DOHH2 (cell line): Measurements from ENCODE around the gene CWC27.

Source experiments
- H3F3A ChIP-seq: fragments of 200-600 bp; sonication (generic), shearing (Covaris generic); 2 replicates; pipeline ENCODE4 v1.6.0; 2016; ENCODE audit warnings: antibody characterized with exemption, mild to moderate bottlenecking; ENCODE audit not compliant: control insufficient read depth, insufficient read depth
- H3K27ac ChIP-seq: fragments of 200-600 bp; sonication (generic); 2 replicates; pipeline ENCODE4 v1.5.1; 2014; ENCODE audit warnings: low read depth, mild to moderate bottlenecking, low read length, moderate library complexity
- H3K27me3 ChIP-seq: fragments of 200-600 bp; sonication (generic); 2 replicates; pipeline ENCODE4 v1.6.1; 2014; ENCODE audit warnings: mild to moderate bottlenecking, low read length, mixed read lengths; ENCODE audit not compliant: control insufficient read depth
- H3K36me3 ChIP-seq: fragments of 200-600 bp; sonication (generic); 2 replicates; pipeline ENCODE4 v1.6.1; 2014; ENCODE audit warnings: mild to moderate bottlenecking, low read length, moderate library complexity, mixed read lengths; ENCODE audit not compliant: control insufficient read depth
- H3K4me1 ChIP-seq: fragments of 200-600 bp; sonication (generic); 2 replicates; pipeline ENCODE4 v1.6.1; 2014; ENCODE audit warnings: mild to moderate bottlenecking, low read length, mixed read lengths; ENCODE audit not compliant: control insufficient read depth
- H3K4me2 ChIP-seq: fragments of 200-600 bp; sonication (generic); 2 replicates; pipeline ENCODE4 v1.6.0; 2014; ENCODE audit warnings: mild to moderate bottlenecking, low read length, moderate library complexity
- H3K4me3 ChIP-seq: fragments of 200-600 bp; sonication (generic); 2 replicates; pipeline ENCODE4 v1.5.1; 2014; ENCODE audit warnings: mild to moderate bottlenecking, low read length, mixed read lengths
- H3K79me2 ChIP-seq: fragments of 200-600 bp; sonication (generic); 2 replicates; pipeline ENCODE4 v1.6.1; 2014; ENCODE audit warnings: mild to moderate bottlenecking, low read length, mixed read lengths; ENCODE audit not compliant: control insufficient read depth
- H3K9me2 ChIP-seq: fragments of 200-600 bp; sonication (generic); replicated peaks from 2 replicates; pipeline ENCODE4 v1.6.1; 2014; ENCODE audit warnings: mild to moderate bottlenecking, low read length, mixed read lengths; ENCODE audit not compliant: control insufficient read depth
- H3K9me3 ChIP-seq: fragments of 200-600 bp; sonication (generic); 2 replicates; pipeline ENCODE4 v1.6.1; 2014; ENCODE audit warnings: antibody characterized with exemption, low read length, mixed read lengths; ENCODE audit not compliant: control insufficient read depth, insufficient read depth
- H4K20me1 ChIP-seq: fragments of 200-600 bp; sonication (generic); 2 replicates; pipeline ENCODE4 v1.6.0; 2014; ENCODE audit warnings: low read depth, mild to moderate bottlenecking, antibody characterized with exemption, low read length, moderate library complexity; ENCODE audit not compliant: control insufficient read depth, insufficient read depth
- EZH2phosphoT487 ChIP-seq: fragments of 200-600 bp; sonication (generic); IDR thresholded peaks from 2 replicates; pipeline ENCODE4 v1.6.1; 2017; ENCODE audit warnings: borderline replicate concordance, mild to moderate bottlenecking, antibody characterized with exemption, low read length, moderate library complexity, mixed read lengths
- TF ChIP-seq, protein P1 (sequence below): fragments of 200-600 bp; sonication (generic); IDR thresholded peaks from one replicate; pipeline ENCODE4 v1.5.1; 2014; ENCODE audit warnings: antibody characterized with exemption, mild to moderate bottlenecking, low read depth, low read length; ENCODE audit not compliant: poor library complexity, severe bottlenecking

The CWC27 gene

DNA sequence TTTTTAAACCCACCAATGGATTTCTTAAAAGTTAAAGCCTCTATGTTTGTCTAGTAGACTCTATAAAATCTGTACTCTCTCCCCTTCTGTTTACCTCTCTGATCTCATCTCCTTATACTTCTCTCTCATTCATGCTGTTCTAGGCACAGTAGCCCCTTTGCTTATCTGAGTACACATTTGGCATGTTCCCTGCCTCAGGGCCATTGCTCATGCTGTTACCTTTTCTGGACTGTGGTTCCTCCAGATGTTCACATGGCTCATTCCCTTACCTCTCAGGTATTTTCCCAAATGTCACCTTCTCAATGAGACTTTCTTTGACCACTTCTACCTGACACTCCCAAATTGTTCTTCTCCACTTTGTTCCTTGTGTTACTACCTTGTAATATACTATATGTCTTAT, 176.1 kb downstream of the CWC27 start:
- H3K27ac ChIP-seq, result no peak overlapping the region
- H3K27me3 ChIP-seq, result no peaks in the 10 kb centered on the region
- no peaks in the 10 kb centered on the region for H3K79me2 ChIP-seq
- H3F3A ChIP-seq, result no peaks in the 10 kb centered on the region
- no peaks in the 10 kb centered on the region for H3K9me2 ChIP-seq
- H3K36me3 ChIP-seq, result no peaks in the 10 kb centered on the region
- no peaks in the 10 kb centered on the region for H3K9me3 ChIP-seq
- H3K4me1 ChIP-seq, result no peaks in the 10 kb centered on the region
- H4K20me1 ChIP-seq, result no peaks in the 10 kb centered on the region
- H3K4me3 ChIP-seq, result no peak overlapping the region
- no peak overlapping the region for H3K4me2 ChIP-seq
- TF ChIP-seq EZH2phosphoT487, result no peak
- TF ChIP-seq, protein P1, sequence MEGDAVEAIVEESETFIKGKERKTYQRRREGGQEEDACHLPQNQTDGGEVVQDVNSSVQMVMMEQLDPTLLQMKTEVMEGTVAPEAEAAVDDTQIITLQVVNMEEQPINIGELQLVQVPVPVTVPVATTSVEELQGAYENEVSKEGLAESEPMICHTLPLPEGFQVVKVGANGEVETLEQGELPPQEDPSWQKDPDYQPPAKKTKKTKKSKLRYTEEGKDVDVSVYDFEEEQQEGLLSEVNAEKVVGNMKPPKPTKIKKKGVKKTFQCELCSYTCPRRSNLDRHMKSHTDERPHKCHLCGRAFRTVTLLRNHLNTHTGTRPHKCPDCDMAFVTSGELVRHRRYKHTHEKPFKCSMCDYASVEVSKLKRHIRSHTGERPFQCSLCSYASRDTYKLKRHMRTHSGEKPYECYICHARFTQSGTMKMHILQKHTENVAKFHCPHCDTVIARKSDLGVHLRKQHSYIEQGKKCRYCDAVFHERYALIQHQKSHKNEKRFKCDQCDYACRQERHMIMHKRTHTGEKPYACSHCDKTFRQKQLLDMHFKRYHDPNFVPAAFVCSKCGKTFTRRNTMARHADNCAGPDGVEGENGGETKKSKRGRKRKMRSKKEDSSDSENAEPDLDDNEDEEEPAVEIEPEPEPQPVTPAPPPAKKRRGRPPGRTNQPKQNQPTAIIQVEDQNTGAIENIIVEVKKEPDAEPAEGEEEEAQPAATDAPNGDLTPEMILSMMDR, result no peak

DNA sequence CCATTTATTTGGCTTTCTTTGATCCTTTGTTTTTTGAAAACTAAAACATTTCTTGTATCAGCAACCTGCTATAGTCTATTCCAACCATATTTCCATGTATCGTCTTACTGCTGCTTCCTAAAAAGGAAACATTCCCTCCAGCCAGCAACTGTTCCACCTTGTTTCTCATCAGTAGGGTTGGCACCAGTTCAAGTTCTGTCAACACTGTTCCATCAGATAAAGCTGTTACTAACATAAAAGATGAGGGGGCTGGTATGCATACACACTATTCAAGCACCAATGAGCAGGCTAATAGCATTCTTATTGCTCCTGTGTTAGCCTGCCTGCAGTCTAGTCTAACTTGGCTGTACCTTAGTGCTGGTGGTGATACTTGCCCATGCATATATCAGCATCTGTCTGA, 178.3 kb downstream of the CWC27 start:
- Histone ChIP-seq H3K4me1 (no peaks in the 10 kb centered on the region), H3K9me3 (no peaks in the 10 kb centered on the region), H3K4me2 (no peak overlapping the region), H3K9me2 (no peaks in the 10 kb centered on the region), H3F3A (no peaks in the 10 kb centered on the region), H4K20me1 (no peaks in the 10 kb centered on the region), H3K79me2 (no peaks in the 10 kb centered on the region), H3K27ac (no peak overlapping the region), H3K36me3 (no peaks in the 10 kb centered on the region), H3K27me3 (no peaks in the 10 kb centered on the region), H3K4me3 (no peak overlapping the region)
- TF ChIP-seq, protein P1, result no peak
- no peak for TF ChIP-seq EZH2phosphoT487

DNA sequence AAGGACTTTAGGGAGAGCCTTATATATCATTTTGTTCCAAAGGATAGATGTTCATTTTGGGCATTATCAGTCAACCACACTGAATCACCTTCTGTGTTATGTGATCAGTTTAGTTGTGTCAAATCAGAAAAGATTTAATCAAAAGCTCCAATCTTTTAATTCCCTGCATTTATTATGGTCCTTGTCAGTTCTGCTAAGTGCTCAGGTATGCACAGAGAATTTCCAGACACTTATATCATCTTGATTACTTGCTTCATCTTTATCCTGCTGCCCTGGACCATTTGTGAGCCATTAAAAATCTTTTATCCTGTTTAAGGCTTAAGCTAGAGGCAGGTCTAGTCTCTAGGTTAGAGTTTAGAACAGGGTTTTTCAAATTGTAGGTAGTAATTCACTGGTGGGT, 179.1 kb downstream of the CWC27 start:
- Histone ChIP-seq H3K4me3 (no peak overlapping the region), H3K4me1 (no peaks in the 10 kb centered on the region), H3K9me3 (no peaks in the 10 kb centered on the region), H3K36me3 (no peaks in the 10 kb centered on the region), H3K9me2 (no peaks in the 10 kb centered on the region), H3K4me2 (no peak overlapping the region), H3F3A (no peaks in the 10 kb centered on the region), H4K20me1 (no peaks in the 10 kb centered on the region), H3K27me3 (no peaks in the 10 kb centered on the region), H3K27ac (no peak overlapping the region), H3K79me2 (no peaks in the 10 kb centered on the region)
- TF ChIP-seq, protein P1, result no peak
- no peak for TF ChIP-seq EZH2phosphoT487

DNA sequence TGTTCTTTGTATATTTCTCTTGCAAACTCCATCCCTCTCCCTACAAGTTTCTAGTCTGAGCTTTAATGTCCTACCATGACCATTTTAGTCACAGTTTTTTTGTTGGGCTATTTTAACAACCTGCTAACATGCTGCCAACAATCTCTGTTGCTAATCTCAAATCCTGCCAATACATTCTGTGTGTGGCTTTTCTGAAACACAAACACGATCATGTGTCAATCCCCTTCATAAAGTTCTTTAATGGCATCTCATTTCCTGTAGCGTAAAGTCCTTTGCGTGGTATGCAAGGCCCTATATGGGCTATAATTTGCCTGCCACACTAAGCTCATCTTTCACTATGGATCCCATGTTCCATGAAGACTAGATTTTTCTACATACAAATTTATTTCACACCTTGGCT, 180.6 kb downstream of the CWC27 start:
- H3K4me1 ChIP-seq, result no peaks in the 10 kb centered on the region
- H3K4me3 ChIP-seq, result no peak overlapping the region
- H3F3A ChIP-seq, result no peaks in the 10 kb centered on the region
- no peaks in the 10 kb centered on the region for H3K27me3 ChIP-seq
- H4K20me1 ChIP-seq, result no peaks in the 10 kb centered on the region
- no peaks in the 10 kb centered on the region for H3K36me3 ChIP-seq
- no peak overlapping the region for H3K27ac ChIP-seq
- H3K9me3 ChIP-seq, result no peaks in the 10 kb centered on the region
- no peaks in the 10 kb centered on the region for H3K79me2 ChIP-seq
- H3K4me2 ChIP-seq, result no peak overlapping the region
- TF ChIP-seq, protein P1, result no peak
- TF ChIP-seq EZH2phosphoT487, result no peak
- no peaks in the 10 kb centered on the region for H3K9me2 ChIP-seq
